GM23338 (cell line): ENCODE results near the gene RAB33B. TPM values are rescaled to one million over a fixed set of nuclear protein-coding genes. Genes with fewer than 3 reads are reported as not detected.

ENCODE experiments used
- ATAC-seq: fragments of 200-7000 bp; cut with Tn5 transposase; 3 replicates; pipeline ENCODE4 v1.9.1; 2020
- DNase-seq: peaks from one replicate; pipeline ENCODE4 v3.0.0-alpha.2; 2015; ENCODE audit warnings: low spot score
- H2AFZ ChIP-seq: fragments of 200-600 bp; sonication (generic); 2 replicates; pipeline ENCODE4 v1.8.0; 2016; ENCODE audit warnings: antibody characterized with exemption, mild to moderate bottlenecking, moderate library complexity
- H3F3A ChIP-seq: fragments of 200-600 bp; sonication (generic); replicated peaks from 2 replicates; pipeline ENCODE4 v1.8.0; 2017; ENCODE audit warnings: antibody characterized with exemption, mixed run types, low read depth
- H3K27ac ChIP-seq: fragments of 200-600 bp; sonication (generic); 2 replicates; pipeline ENCODE4 v1.6.1; 2016; ENCODE audit warnings: low read depth
- H3K27me3 ChIP-seq: fragments of 200-600 bp; sonication (generic); 2 replicates; pipeline ENCODE4 v1.8.0; 2016; ENCODE audit warnings: mild to moderate bottlenecking, mixed run types, moderate library complexity; ENCODE audit not compliant: insufficient read depth
- H3K36me3 ChIP-seq: fragments of 200-600 bp; sonication (generic); 2 replicates; pipeline ENCODE4 v1.8.0; 2016; ENCODE audit warnings: mild to moderate bottlenecking; ENCODE audit not compliant: insufficient read depth
- H3K4me1 ChIP-seq: fragments of 200-600 bp; sonication (generic); 2 replicates; pipeline ENCODE4 v1.8.0; 2016; ENCODE audit warnings: mild to moderate bottlenecking, moderate library complexity; ENCODE audit not compliant: insufficient read depth
- H3K4me2 ChIP-seq: fragments of 200-600 bp; sonication (generic); 2 replicates; pipeline ENCODE4 v1.7.1; 2017; ENCODE audit warnings: mixed run types
- H3K4me3 ChIP-seq: fragments of 200-600 bp; sonication (generic); 2 replicates; pipeline ENCODE4 v1.6.1; 2016; ENCODE audit warnings: mixed run types
- H3K79me2 ChIP-seq: fragments of 200-600 bp; sonication (generic); replicated peaks from 2 replicates; pipeline ENCODE4 v1.8.0; 2017; ENCODE audit warnings: mild to moderate bottlenecking; ENCODE audit not compliant: insufficient read depth
- H3K9me2 ChIP-seq: fragments of 200-600 bp; sonication (generic); 2 replicates; pipeline ENCODE4 v1.8.0; 2017; ENCODE audit not compliant: insufficient read depth
- H4K20me1 ChIP-seq: fragments of 200-600 bp; sonication (generic); replicated peaks from 2 replicates; pipeline ENCODE4 v1.8.0; 2017; ENCODE audit warnings: mild to moderate bottlenecking; ENCODE audit not compliant: insufficient read depth
- H3K27ac Mint-ChIP-seq: 2 replicates; pipeline ENCODE4 v1.8.0; 2020; ENCODE audit warnings: inconsistent platforms, mild to moderate bottlenecking, moderate library complexity, mixed read lengths
- H3K27me3 Mint-ChIP-seq: 3 replicates; pipeline ENCODE4 v1.8.0; 2022; ENCODE audit warnings: low read depth, mild to moderate bottlenecking, moderate library complexity, mixed read lengths, inconsistent platforms; ENCODE audit not compliant: insufficient read depth, poor library complexity
- H3K36me3 Mint-ChIP-seq: 3 replicates; pipeline ENCODE4 v1.8.0; 2021; ENCODE audit warnings: low read depth, mild to moderate bottlenecking, inconsistent platforms, moderate library complexity, mixed read lengths
- H3K4me1 Mint-ChIP-seq: 3 replicates; pipeline ENCODE4 v1.8.0; 2020; ENCODE audit warnings: mild to moderate bottlenecking, inconsistent platforms, mixed read lengths
- H3K4me3 Mint-ChIP-seq: 3 replicates; pipeline ENCODE4 v1.8.0; 2021; ENCODE audit warnings: moderate library complexity, mild to moderate bottlenecking, inconsistent platforms, mixed read lengths
- H3K9me3 Mint-ChIP-seq: 3 replicates; pipeline ENCODE4 v1.8.0; 2020; ENCODE audit warnings: moderate library complexity, mild to moderate bottlenecking, inconsistent platforms, mixed read lengths
- CREB1 ChIP-seq: fragments of 250-450 bp; sonication (Bioruptor Pico); IDR thresholded peaks from 2 replicates; pipeline ENCODE4 v1.5.0; 2020; ENCODE audit warnings: low read depth, mild to moderate bottlenecking, moderate library complexity
- CTCF ChIP-seq, 2 experiments: fragments of 200-600 bp in 1 of 2; sonication (generic) in 1 of 2; conservative IDR thresholded peaks; 2 replicates each; pipeline versions ENCODE4 v1.5.1 to v1.6.1; 2016 to 2017; ENCODE audit warnings: antibody characterized with exemption in 2 of 2, low read depth in 2 of 2, mild to moderate bottlenecking in 2 of 2, moderate library complexity in 1 of 2
- EZH2 ChIP-seq: fragments of 200-600 bp; sonication (generic); IDR thresholded peaks from one replicate; pipeline ENCODE4 v1.8.0; 2017; ENCODE audit warnings: antibody characterized with exemption, mild to moderate bottlenecking, low read depth; ENCODE audit not compliant: unreplicated experiment
- EZH2phosphoT487 ChIP-seq: fragments of 200-600 bp; sonication (generic); IDR thresholded peaks from one replicate; pipeline ENCODE4 v1.8.1; 2018; ENCODE audit warnings: antibody characterized with exemption; ENCODE audit not compliant: unreplicated experiment
- JUNB ChIP-seq: IDR thresholded peaks from one replicate; pipeline ENCODE4 v1.6.1; 2016; ENCODE audit warnings: antibody characterized with exemption; ENCODE audit not compliant: unreplicated experiment
- NANOG ChIP-seq: IDR thresholded peaks from 2 replicates; pipeline ENCODE4 v1.6.1; 2016; ENCODE audit warnings: antibody characterized with exemption, borderline replicate concordance
- POLR2AphosphoS5 ChIP-seq: IDR thresholded peaks from 2 replicates; pipeline ENCODE4 v1.6.1; 2016; ENCODE audit warnings: antibody characterized with exemption, low read depth
- REST ChIP-seq: IDR thresholded peaks from one replicate; pipeline ENCODE4 v1.6.1; 2018; ENCODE audit warnings: antibody characterized with exemption; ENCODE audit not compliant: unreplicated experiment
- STAT1 ChIP-seq: IDR thresholded peaks from one replicate; pipeline ENCODE4 v1.6.1; 2016; ENCODE audit warnings: antibody characterized with exemption; ENCODE audit not compliant: unreplicated experiment
- ZNF114 ChIP-seq: fragments of 250-450 bp; sonication (Bioruptor Pico); IDR thresholded peaks from 2 replicates; pipeline ENCODE4 v1.5.0; 2020; ENCODE audit warnings: mild to moderate bottlenecking, moderate library complexity
- ZNF331 ChIP-seq: fragments of 250-450 bp; sonication (Bioruptor Pico); IDR thresholded peaks from 2 replicates; pipeline ENCODE4 v1.5.0; 2020; ENCODE audit warnings: low read depth, mild to moderate bottlenecking, moderate library complexity
- ZNF462 ChIP-seq: fragments of 250-450 bp; sonication (Bioruptor Pico); IDR thresholded peaks from 2 replicates; pipeline ENCODE4 v1.5.0; 2020; ENCODE audit warnings: mild to moderate bottlenecking, moderate library complexity
- polyA plus RNA-seq: library from polyadenylated mRNA; unstranded; fragments of >200 nt; fragmentation: Nextera tagmentation; extraction: Ambion mirVana; gene quantifications from 2 replicates; pipeline ENCODE4 v1.2.1, GENCODE V29; 2016
- total RNA-seq: library from RNA; depleted of rRNA; stranded (reverse); fragments of >200 nt; shearing (Covaris generic); gene quantifications from 2 replicates; pipeline ENCODE4 v1.2.3, GENCODE V29; 2014

Gene RAB33B
- total and polyA plus RNA-seq, 2 experiments from 2014 or later = 9.9 to 17.5 TPM

GRCh38 chr4:139511320-139511719, 57.4 kb downstream of the RAB33B start (continued):
- TF ChIP-seq CTCF (conservative IDR thresholded peaks at IDR 0.05; ENCODE audit: low read depth in 2 of 2) = no peak
- TF ChIP-seq REST = no peak
- no peak for TF ChIP-seq POLR2AphosphoS5
- TF ChIP-seq EZH2phosphoT487 = no peak

GRCh38 chr4:139514382-139515059, 60.6 kb downstream of the RAB33B start:
- H3K4me2 ChIP-seq = no peak overlapping the region
- H3K9me2 ChIP-seq = no peaks in the 10 kb centered on the region
- H3K36me3 ChIP-seq = no peaks in the 10 kb centered on the region
- H3K4me3 Mint-ChIP-seq = no peak overlapping the region
- H3K27me3 Mint-ChIP-seq = peaks cover 4% of the 10 kb centered on the region
- H3F3A ChIP-seq = no peaks in the 10 kb centered on the region
- DNase-seq = no peak
- ATAC-seq = no peak
- no peaks in the 10 kb centered on the region for H3K27me3 ChIP-seq
- H3K9me3 Mint-ChIP-seq = no peaks in the 10 kb centered on the region
- no peaks in the 10 kb centered on the region for H3K79me2 ChIP-seq
- no peaks in the 10 kb centered on the region; the same call in 1 of the 2 replicates for H4K20me1 ChIP-seq
- no peak overlapping the region for H3K27ac ChIP-seq
- H3K4me3 ChIP-seq = no peak overlapping the region
- no peaks in the 10 kb centered on the region for H3K4me1 ChIP-seq
- H3K36me3 Mint-ChIP-seq = no peaks in the 10 kb centered on the region
- H3K27ac Mint-ChIP-seq = no peak overlapping the region
- H3K4me1 Mint-ChIP-seq = peaks cover 10% of the 10 kb centered on the region; the same call in 2 of the 3 replicates
- H2AFZ ChIP-seq = no peak overlapping the region
- no peak for TF ChIP-seq STAT1
- TF ChIP-seq JUNB = no peak
- no peak for TF ChIP-seq ZNF462 (CRISPR knock-in tag)
- no peak for TF ChIP-seq CREB1
- no peak for TF ChIP-seq NANOG
- no peak for TF ChIP-seq EZH2phosphoT487
- no peak for TF ChIP-seq EZH2
- no peak for TF ChIP-seq POLR2AphosphoS5
- TF ChIP-seq ZNF114 (CRISPR knock-in tag) = no peak
- TF ChIP-seq ZNF331 (CRISPR knock-in tag) = no peak
